Measurements from ENCODE around the gene ITCH.
"Not testable (repeated sequence)": the region's sequence is repeated elsewhere in the genome, so short reads cannot be mapped to it uniquely, and the experiment has no call there.

DNA sequence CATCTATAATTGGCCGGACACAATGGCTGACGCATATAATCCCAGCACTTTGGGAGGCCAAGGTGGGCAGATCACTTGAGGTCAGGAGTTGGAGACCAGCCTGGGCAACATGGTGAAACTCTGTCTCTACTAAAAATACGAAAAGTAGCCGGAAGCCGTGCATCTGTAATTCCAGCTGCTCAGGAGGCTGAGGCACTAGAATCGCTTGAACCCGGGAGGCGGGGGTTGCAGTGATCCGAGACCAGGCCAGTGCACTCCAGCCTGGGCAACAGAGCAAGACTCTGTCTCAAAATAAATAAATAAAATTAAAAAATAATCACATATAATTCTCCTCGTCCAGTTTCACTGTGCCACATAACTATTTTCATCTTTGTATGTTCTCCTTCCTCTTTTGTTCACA, 156.8 kb downstream of the ITCH start:
- TF ChIP-seq, protein P1, sequence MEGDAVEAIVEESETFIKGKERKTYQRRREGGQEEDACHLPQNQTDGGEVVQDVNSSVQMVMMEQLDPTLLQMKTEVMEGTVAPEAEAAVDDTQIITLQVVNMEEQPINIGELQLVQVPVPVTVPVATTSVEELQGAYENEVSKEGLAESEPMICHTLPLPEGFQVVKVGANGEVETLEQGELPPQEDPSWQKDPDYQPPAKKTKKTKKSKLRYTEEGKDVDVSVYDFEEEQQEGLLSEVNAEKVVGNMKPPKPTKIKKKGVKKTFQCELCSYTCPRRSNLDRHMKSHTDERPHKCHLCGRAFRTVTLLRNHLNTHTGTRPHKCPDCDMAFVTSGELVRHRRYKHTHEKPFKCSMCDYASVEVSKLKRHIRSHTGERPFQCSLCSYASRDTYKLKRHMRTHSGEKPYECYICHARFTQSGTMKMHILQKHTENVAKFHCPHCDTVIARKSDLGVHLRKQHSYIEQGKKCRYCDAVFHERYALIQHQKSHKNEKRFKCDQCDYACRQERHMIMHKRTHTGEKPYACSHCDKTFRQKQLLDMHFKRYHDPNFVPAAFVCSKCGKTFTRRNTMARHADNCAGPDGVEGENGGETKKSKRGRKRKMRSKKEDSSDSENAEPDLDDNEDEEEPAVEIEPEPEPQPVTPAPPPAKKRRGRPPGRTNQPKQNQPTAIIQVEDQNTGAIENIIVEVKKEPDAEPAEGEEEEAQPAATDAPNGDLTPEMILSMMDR (IDR thresholded peaks at IDR 0.05) = not testable (repeated sequence)
- not testable (repeated sequence) for TF ChIP-seq POLR2A (IDR thresholded peaks at IDR 0.05; ENCODE audit: low read depth)
